Body of pancreas (tissue), 4 donors: ENCODE data around the gene ACAP3.

Experiments used
- CTCF ChIP-seq, 7 experiments: fragments of 450-650 bp in 4 of 7; fragments of 200-600 bp in 3 of 7; sonication (generic) in 3 of 7; IDR thresholded peaks; one replicate each; pipeline ENCODE4 v1.5.1; 2016 to 2019; ENCODE audit warnings: antibody characterized with exemption in 7 of 7
- POLR2A ChIP-seq, 3 donors: fragments of 450-650 bp; IDR thresholded peaks; one replicate each; pipeline ENCODE4 v1.6.1; 2016; ENCODE audit warnings: antibody characterized with exemption in 3 of 3, mild to moderate bottlenecking in 2 of 3

DNA sequence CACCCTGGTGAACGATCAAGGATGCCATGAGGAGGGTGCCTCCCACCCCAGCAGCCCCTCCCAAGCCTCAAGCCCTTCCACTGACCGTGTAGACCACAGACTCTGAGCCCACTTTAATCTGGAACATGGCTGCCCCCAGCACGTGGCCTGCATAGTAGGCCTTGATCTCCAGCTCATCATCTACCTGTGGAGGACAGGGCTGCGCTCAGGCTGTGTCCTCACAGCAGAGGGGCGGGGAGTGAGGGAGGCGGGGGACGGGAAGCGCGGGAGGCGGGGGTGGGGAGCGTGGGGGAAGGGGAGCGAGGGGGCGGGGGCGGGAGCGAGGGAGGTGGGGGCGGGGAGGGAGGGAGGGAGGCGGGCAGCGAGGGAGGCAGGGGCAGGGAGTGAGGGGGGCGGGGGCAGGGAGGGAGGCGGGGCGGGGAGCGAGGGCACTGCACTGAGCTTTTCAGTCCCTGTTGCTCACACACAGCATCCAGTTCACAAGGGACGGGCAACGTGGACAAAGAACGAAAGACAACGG is 7.8 kb upstream of the ACAP3 start:
- no peak for TF ChIP-seq POLR2A (IDR thresholded peaks at IDR 0.05)
- no peak for TF ChIP-seq CTCF (IDR thresholded peaks at IDR 0.05)
